HG03342 (cell line): ENCODE measurements around the gene PTH2R.
A peak's percentile ranks its signal among the peaks of the same experiment; 100 is the strongest.
"Not testable (repeated sequence)": the region's sequence is repeated elsewhere in the genome, so short reads cannot be mapped to it uniquely, and the experiment has no call there.

Experiments used
- ATAC-seq: cut with Tn5 transposase; IDR thresholded peaks from one replicate; pipeline ENCODE4 v1.9.1; 2021; ENCODE audit warnings: mild to moderate bottlenecking, moderate library complexity; ENCODE audit not compliant: unreplicated experiment

Gene PTH2R

DNA sequence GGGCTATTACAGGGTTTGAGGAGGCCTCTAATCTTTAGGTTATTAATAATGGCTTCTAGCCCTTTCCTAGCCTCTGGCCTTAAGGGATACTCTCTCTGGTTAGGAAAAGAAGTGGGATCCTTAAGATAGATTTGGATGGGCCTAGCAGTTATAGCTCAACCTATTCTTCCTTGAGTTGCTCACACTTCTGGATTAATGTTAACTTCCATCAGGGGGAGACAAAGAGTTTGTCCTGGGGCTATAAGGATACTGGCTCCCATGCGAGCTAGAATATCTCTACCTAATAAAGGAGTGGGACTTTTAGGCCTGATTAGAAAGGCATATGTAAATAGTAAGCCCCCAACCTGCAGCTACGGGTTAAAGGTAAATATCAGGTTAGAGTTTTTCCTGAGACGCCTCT, 14.3 kb upstream of the PTH2R start:
- ATAC-seq: no peak

DNA sequence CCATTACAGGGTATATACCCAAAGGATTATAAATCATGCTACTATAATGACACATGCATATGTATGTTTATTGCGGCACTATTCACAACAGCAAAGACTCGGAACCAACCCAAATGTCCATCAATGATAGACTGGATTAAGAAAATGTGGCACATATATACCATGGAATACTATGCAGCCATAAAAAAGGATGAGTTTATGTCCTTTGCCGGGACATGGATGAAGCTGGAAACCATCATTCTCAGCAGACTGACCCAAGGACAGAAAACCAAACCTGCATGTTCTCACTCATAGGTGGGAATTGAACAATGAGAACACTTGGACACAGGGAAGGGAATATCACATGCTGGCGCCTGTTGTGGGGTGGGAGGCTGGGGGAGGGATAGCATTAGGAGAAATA, 9.8 kb upstream of the PTH2R start:
- not testable (repeated sequence) for ATAC-seq

DNA sequence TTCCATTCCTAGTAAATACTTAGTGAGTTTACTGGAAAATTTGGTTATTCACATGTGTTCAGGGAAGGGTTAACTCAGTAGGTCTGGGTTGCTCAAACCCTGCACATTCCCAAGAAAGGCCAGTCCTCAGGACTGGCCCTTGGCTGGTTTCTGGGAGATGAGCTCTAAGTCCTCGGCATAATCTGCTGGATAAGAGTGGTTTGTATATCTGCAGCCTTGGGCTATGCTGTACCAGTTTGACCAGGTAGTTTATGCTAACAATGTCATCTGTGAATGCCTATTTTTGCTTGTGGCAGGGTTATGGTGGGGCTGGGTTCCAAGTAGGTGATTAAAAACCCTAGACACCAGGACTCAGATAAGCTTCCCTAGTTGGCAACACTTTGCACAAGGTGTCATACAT, 7.4 kb upstream of the PTH2R start:
- ATAC-seq: no peak

DNA sequence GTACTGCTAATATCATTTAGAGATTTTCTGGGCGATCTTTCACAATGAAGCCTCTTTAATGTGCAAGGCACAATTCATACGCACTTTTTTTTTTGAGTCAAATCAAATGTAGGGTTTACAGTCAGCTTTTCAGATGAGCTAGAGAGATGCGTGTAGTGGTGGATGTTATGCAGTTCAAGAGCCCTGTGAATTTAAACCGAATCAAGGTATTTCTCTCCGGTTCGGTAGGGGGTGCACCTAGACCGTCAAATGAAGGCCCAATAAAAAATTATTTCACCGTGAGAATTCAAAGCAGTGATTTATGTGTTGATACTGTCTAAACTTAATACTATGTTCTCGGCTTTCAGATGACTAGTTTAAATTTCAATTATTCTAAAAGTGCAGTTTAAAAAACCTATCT, 1.1 kb downstream of the PTH2R start:
- no peak for ATAC-seq

DNA sequence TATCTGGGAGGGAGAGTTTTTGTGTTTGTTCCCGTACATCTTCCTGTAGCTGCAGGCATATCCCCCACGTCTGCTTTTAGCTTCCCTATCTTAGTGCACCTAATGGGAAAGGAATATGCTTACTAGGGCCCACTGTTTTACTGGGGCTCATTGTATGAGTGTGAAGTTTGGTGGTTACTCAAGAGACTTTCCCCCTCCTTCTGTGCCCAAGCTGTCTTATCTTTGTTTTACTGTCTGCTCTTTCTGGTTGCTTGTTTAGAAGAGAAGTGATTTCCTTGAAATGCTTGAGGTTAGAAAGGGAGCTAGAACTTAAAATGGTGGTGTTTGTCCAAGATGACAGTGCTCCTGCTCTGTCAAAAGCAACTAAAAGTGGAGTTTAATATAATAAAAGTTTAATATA, 7.3 kb downstream of the PTH2R start:
- ATAC-seq: no peak

DNA sequence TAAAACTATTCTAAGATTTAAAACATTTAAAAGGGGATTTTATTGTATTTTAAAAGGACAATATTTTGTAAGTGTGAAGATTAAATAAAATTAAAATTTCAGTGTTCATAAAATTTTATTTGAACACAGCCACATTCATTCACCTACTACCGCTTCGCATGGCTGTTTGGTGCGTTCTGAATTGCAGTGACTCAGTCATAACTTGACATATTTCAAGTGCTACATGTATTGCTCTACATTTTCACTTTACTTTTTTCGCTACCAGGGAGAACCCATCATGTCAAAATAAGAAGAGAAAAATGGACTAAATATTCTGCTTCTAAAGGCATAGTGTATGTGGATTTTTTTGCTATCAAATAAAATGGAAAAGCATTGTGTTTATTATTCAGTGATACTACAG, 8.7 kb downstream of the PTH2R start:
- peak; percentile 60 for ATAC-seq

DNA sequence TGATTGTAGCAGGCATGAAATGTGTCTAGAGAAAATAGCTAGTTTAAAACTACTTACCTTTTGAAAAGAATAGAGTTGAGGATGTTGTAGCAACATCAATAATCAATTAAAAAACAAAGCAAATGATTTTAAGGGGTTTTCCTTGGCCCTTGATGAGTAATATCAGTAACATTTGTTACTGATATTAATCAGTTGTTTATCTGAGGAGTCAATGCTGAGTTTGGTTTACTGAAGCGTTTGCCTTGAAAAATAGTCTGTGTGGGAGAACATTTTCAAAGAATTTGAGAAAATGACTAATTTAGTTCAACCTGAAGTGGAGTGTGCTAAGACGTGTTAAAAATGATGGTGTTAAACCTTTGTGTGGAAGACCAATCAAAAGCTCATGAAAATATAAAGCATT, 9.3 kb downstream of the PTH2R start:
- ATAC-seq: peak; percentile 79

DNA sequence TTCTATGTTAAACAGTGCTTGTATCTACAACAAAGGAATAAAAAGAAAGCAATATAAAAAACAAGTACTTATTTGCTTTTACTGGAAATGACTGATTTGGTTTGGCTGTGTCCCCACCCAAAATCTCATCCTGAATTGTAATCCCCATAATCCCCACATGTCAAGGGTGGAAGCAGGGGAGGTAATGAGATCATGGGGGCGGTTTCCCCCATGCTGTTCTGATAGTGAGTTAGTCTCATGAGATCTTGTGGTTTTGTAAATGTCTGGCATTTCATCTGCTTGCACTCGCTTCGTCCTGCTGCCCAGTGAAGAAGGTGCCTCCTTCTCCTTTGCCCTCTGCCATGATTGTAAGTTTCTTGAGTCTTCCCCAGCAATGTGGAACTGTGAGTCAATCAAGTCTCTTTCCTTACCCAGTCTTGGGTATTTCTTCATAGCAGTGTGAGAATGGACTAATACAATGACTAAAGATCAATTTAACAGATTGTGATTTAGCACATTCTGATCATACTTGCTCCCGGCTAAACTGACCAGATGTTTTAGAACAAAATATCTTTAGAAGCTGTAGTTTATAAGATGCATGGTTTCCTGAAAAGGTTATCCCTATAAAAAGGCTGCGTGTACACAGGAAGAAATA, 19.9 kb downstream of the PTH2R start:
- no peak for ATAC-seq

DNA sequence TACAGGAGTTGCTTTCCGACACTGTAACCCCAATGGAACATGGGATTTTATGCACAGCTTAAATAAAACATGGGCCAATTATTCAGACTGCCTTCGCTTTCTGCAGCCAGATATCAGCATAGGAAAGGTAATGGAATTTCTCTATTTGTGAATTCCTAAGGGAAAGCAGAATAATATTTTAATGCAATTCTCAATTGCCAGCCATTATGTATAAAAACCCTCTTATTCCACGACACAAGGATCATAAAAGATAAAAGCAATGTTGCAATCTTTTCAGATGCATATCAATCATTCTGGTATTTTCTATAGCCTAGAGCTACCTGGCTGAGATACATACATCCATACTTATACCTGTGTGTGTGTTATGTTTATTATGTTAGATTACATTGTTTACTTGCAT, 31.2 kb downstream of the PTH2R start:
- no peak for ATAC-seq

DNA sequence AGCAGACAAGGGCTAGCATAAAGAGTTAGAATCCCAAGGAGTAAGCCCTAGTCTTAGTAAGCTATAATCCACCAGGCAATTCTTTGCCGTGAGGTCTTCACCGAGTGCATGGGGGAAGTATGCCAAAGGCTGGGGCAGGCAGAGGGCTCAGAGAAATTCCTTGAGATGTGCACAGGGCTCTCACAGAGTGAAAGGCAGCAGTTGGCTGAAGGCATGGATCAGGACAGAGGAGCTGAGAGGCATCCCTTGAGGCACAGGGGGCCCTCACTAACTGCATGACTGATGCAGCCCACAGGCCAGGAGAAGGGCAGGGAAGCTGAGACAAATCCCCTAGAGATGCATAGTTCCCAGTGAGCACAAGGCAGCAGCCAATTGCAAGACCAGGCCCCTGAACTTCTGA, 34.1 kb downstream of the PTH2R start:
- ATAC-seq: no peak

DNA sequence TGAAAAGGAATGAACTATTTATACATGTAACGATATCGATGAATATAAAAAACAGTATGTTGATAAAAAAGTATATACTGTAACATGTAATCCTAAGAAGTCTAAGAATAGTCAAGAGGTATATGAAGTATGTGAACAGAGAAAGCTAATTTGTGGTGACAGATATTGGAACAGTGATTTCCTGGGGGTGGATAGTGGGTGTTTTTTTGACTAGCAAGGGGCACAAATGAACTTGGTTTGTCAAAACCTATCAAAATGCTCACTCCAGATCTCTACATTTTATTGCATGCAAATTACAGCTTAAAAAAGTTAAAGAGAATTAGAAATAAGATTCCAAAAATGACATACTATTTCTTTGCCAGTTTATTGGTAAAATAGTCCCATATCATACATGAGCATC, 35.4 kb downstream of the PTH2R start:
- ATAC-seq: no peak

DNA sequence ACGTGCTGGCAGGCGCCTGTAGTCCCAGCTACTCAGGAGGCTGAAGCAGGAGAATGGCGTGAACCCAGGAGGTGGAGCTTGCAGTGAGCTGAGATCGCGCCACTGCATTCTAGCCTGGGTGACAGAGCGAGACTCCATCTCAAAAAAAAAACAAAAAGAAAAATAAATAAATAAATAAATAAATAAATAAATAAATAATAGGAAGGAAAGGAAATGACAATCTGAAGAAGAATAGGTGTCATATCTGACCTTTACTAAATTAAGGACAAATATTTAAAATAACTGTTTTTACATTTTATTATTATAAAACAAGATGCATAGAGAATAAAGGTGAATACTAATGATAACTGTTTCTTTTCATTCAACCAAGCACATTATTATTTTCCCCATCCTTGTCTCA, 40.9 kb downstream of the PTH2R start:
- ATAC-seq: not testable (repeated sequence)

DNA sequence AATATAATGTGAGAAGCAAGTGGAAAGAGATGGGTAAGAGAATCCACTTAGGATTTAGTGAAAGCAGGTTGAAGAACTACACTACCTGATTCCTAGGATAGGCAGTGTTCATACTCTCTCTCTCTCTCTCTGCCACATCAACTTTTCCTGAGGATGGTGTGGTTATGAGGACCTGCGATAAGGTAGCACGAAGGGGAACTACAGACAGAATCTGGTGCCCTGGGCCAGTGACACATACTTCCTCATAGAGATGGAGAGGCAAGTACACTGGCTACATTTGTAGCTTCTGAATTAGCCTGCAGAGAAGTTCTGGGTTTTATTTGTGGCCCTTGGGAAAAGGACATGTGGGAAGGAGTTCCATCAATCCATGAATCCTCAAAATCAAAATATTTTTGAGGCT, 44.5 kb downstream of the PTH2R start:
- no peak for ATAC-seq

DNA sequence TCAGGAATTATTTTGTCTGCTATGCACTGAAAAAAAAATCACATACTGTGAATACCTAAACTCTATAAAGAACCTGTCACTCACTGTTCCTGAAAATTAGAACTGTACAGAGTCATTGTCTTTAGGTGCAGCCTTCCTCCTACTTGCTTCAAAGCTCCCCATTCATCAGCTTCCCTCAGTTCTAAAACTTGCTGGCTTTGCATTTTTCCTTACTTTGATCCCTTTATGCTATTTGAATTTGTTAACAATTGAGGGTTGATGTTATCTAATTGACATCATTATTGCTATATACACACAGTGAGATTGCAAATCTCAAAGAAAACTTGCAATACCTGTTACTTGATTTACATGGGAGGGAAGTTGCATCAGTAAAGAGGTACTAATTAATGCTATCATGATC, 48.3 kb downstream of the PTH2R start:
- no peak for ATAC-seq

DNA sequence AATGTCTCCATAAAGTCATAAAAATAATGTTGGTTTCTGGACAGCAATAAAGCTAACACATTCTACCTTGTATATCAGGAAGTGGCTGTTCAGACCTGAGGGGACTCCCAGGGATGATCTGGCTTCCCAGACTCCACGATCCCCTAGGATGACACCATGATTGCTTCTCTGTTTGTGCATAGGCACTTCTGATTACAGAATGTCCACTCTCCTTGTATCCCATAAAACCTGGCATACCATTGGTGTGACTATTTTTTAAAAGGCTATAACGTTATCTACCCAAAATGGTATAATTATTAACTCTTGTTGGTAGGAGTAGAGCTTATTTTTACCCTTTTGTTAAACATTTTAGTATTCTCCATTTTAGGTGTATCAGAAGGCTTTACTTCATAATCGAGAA, 57.1 kb downstream of the PTH2R start:
- no peak for ATAC-seq

DNA sequence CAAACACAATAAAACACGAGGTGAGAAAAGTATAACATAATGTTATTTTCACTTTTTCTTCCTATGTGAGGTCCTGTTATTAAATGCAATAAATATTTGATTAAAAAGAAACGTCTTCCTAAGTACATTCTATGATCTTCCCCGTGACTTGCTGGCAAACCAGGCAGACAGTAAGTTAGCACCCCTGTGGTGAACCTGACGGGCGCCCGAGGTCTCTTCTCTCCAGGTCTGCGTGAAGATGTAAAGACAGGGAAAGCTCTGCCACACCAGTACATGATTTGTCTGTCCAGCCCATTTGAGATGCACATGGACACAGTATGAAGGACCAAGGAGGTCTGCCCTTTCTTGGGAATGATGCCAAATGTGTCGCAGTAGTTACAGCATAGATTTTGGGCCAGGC, 57.6 kb downstream of the PTH2R start:
- ATAC-seq: no peak

DNA sequence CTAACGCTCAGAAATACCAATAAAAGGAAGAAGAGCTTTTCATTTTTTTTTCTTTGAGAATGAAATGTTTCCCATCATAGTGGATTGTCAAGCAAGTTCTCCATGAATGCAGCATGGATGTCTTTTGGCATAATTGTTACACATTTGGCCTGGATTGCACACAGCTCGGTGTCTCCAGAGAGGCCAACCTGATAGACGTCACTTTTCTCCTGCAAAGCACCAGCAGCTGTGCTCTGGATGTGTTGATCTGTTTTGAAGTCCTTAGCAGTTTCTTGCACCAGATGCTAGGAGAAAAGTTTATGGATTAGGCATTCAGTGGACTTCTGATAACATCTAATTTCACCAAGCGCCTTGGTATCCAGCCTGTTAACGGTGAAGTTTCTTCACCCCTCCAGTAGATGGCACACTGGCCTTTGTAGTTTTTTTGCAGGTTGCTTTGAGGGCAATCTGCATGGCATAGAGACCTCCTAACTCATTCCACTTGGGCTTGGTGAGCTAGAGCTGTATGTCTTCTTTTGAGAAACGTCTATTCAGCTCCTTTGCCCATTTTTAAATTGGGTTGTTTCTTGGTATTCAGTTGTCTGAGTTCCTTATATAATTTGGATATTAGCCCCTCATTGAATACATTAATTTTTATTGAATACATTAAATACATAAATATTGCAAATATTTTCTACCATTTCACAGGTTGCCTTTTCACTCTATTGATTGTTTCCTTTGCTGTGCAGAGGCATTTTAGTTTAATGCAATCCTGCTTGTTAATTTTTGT, 59.7 kb downstream of the PTH2R start:
- peak; percentile 77 for ATAC-seq

DNA sequence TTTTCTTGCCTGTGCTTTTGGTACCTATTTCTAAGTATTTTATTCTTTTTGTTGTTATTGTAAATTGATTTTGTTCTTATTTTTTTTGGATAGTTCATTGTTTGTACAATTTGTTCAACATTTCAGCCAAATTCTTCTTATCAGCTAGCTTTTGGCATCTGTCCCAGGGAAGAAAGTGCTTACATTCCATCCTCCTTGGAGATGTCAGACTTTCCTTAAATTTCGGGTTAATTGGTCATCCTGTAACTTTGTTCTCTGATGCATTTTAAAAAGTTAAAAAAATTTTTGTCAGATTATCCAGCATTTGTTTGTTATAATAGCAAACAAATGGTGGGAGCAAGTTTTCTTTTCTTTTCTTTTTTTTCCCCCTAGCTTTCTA, 60.3 kb downstream of the PTH2R start:
- no peak for ATAC-seq

DNA sequence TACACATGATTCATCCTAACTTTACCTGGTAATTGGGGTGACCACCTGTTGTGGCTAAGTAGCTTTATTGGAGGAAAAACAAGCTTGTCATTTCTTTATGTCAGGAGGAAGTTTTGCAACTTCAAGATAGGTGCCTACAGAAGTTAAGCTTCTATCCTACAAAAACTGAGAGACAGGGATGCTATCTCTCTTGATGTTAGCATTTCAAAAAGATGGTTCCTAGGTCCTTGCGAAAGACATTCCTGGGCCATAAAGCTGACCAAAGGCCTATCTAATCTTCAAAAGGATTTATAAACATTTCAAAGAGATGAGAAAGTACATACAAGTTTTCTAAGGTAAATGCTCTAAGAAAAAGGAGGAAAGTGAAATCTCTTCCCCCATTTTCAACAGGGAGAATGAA, 61.0 kb downstream of the PTH2R start:
- no peak for ATAC-seq

DNA sequence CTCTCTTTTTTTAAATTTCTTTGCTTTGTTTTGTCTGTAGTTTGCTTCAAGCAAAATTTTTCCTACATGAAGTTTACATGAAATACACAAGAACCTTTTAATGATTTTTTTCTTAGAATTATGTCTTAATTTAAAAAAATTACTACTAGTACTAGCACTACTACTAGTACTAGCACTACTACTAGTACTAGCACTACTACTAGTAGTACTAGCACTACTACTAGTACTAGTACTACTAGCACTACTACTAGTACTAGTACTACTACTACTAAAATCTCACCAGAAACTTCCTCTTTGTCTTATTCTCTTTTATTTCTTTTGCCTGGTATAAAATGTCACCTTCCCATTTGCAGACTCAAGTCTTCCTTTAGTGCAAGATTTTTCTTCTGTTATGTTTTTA, 71.1 kb downstream of the PTH2R start:
- ATAC-seq: no peak

DNA sequence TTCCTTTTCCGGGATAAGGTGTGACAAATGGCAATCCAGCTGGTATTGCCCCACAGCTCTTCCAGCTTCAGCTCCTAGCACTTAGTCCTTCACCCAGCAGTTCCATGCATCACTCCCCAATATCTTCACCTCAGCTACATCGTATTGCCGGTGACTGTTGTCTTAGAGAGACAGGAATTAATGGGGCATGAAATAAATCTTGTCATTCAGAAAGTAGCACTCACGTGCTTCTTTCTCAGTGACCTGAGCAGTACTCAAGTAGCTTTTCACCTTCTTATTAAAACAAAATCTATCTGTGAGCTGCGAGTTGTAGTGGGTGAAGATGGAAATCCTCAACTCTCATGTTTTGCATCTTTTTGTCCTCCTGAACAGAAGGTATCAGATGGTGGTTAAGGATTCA, 72.8 kb downstream of the PTH2R start:
- ATAC-seq: no peak

DNA sequence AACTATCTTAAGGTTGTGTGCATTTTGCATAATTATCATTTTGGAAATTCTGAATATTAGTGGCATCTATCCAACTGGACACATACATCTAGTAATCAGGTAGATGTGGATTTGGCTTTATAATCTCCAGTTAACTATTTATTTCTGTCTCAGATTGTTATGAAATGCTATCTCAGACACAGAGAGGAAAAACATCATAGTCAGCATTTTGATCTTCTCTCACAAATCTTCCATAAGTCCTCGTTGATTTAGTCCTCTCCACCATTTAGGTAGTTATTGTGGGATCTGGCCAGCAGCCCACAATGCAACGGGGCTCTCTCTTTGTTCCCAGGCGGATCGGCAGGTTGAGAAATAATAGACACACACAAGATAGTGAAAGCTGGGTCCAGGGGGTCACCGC, 75.4 kb downstream of the PTH2R start:
- ATAC-seq: not testable (repeated sequence)

DNA sequence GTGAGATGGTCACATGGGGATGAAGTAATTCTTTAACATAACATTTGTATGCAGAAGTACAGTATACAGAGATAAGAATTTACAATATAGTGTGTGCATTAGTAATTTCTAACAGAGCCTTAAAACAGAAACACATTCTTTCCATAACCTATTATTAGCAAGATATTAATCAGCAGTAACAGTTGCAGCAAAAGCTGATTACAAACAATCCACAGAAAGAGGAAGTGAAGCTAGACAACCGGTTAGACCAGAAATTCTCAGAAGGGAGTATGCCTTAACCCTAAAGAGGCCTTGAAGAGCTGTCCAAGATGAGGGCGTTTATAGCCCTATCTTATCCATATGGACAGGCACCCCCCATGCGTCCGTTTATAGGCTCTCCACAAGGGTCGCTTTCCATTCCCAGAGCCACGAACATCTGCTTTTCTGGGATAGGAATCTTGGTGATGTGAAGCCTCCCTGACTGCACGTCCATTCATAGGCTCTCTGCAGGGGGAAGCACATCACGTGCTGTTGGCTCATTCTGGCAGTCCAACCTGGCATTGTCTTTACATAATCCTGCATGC, 75.9 kb downstream of the PTH2R start:
- not testable (repeated sequence) for ATAC-seq
